ENCODE data around the gene SIPA1L3.

- no peak for TF ChIP-seq CTCF (IDR thresholded peaks at IDR 0.05; ENCODE audit: low read depth, low read length)
- no peak for TF ChIP-seq EZH2phosphoT487 (IDR thresholded peaks at IDR 0.05; ENCODE audit: low read depth)
These were observed 29.2 kb downstream of the SIPA1L3 start for GRCh38 chr19:37936166-37936565.

Measured in OCI-LY3 (cell line).